ENCODE measurements around the gene PPP2R5A.

PPP2R5A gene

GRCh38 chr1:212284744-212285684, at the start of gene PPP2R5A:
Gene PPP2R5A, plus strand, starts transcription at chr1:212285410. Its CDS starts 701 bp downstream, at chr1:212286111.
- peak; percentile 99 for DNase-seq

- DNase-seq: no peak
Observed at GRCh38 chr1:212235857-212236256, 49.4 kb upstream of the PPP2R5A start.

GRCh38 chr1:212236664-212237220, 48.5 kb upstream of the PPP2R5A start:
- DNase-seq: no peak

- DNase-seq: no peak
Observed at GRCh38 chr1:212237651-212238050, 47.6 kb upstream of the PPP2R5A start.

- DNase-seq: no peak
Observed at GRCh38 chr1:212238552-212238951, 46.7 kb upstream of the PPP2R5A start.

GRCh38 chr1:212241501-212241900, 43.7 kb upstream of the PPP2R5A start:
- DNase-seq: no peak

- DNase-seq: no peak
Observed at GRCh38 chr1:212241957-212242287, 43.3 kb upstream of the PPP2R5A start.

- DNase-seq: no peak
Observed at GRCh38 chr1:212242288-212242984, 42.8 kb upstream of the PPP2R5A start.

GRCh38 chr1:212242985-212243308, 42.3 kb upstream of the PPP2R5A start:
- DNase-seq: no peak

GRCh38 chr1:212244441-212244840, 40.8 kb upstream of the PPP2R5A start:
- no peak for DNase-seq

GRCh38 chr1:212247179-212247721, 38.0 kb upstream of the PPP2R5A start:
- no peak for DNase-seq

GRCh38 chr1:212247988-212248387, 37.2 kb upstream of the PPP2R5A start:
- DNase-seq: no peak

- peak; percentile 36 for DNase-seq
Observed at GRCh38 chr1:212254853-212255363, 30.3 kb upstream of the PPP2R5A start.

- no peak for DNase-seq
Observed at GRCh38 chr1:212255705-212256307, 29.4 kb upstream of the PPP2R5A start.

GRCh38 chr1:212256369-212256768, 28.8 kb upstream of the PPP2R5A start:
- peak; percentile 60 for DNase-seq

- DNase-seq: no peak
Observed at GRCh38 chr1:212257157-212257556, 28.1 kb upstream of the PPP2R5A start.

- DNase-seq: no peak
Observed at GRCh38 chr1:212259693-212260480, 25.3 kb upstream of the PPP2R5A start.

- DNase-seq: no peak
Observed at GRCh38 chr1:212260557-212261355, 24.5 kb upstream of the PPP2R5A start.

GRCh38 chr1:212261361-212261929, 23.8 kb upstream of the PPP2R5A start:
- DNase-seq: no peak

- no peak for DNase-seq
Observed at GRCh38 chr1:212267017-212267416, 18.2 kb upstream of the PPP2R5A start.

GRCh38 chr1:212267460-212267859, 17.8 kb upstream of the PPP2R5A start:
- no peak for DNase-seq

Measured in CD4-positive, alpha-beta T cell treated with Interleukin-10 for 1 hour (primary cell).